ENCODE results near the gene QSOX1.

The QSOX1 gene

DNA sequence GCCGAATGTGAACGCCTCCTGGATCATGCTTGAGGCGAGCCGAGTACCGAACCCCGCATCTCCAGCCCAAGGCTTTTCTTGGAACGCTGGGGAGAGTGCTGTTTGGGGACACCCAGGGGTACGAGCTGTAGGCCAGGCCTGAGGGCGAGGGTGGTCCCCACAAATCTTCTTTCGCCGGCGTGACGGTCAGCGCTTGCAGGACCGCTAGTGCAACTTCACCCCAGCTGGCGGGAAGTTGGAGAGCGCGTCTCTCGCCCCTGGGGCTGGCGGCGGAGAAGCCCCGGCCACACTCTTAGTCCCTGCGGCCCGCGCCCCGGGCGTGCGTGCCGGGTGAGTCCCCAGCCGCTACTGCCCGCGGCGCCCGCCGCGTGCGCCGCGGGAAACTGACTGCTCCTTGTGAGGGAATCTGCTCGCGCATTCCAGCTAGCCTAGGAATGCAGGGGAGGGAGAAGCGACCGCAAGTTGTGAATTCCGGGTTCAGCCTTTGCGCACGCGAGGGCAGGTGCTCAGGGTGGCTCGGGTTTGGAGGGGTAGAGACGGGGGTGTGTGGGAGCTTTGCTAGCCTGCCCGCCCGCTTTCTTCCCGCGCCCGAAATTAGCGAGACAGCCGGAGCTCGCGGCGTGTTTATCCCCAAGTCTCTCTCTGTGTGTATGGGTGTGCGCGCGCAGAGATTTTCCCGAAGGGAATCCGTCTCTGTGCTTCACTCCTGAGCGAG is 76.3 kb downstream of the QSOX1 start:
- TF ChIP-seq, protein P1, sequence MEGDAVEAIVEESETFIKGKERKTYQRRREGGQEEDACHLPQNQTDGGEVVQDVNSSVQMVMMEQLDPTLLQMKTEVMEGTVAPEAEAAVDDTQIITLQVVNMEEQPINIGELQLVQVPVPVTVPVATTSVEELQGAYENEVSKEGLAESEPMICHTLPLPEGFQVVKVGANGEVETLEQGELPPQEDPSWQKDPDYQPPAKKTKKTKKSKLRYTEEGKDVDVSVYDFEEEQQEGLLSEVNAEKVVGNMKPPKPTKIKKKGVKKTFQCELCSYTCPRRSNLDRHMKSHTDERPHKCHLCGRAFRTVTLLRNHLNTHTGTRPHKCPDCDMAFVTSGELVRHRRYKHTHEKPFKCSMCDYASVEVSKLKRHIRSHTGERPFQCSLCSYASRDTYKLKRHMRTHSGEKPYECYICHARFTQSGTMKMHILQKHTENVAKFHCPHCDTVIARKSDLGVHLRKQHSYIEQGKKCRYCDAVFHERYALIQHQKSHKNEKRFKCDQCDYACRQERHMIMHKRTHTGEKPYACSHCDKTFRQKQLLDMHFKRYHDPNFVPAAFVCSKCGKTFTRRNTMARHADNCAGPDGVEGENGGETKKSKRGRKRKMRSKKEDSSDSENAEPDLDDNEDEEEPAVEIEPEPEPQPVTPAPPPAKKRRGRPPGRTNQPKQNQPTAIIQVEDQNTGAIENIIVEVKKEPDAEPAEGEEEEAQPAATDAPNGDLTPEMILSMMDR (IDR thresholded peaks at IDR 0.05; ENCODE audit: control insufficient read depth, insufficient read depth, low read depth, low read length, missing control alignments), result no peak
- H3K4me3 ChIP-seq (ENCODE audit: control insufficient read depth, low read depth, low read length), result peak overlapping the region; percentile 36
- no peak for DNase-seq (ENCODE audit: low read depth)

DNA sequence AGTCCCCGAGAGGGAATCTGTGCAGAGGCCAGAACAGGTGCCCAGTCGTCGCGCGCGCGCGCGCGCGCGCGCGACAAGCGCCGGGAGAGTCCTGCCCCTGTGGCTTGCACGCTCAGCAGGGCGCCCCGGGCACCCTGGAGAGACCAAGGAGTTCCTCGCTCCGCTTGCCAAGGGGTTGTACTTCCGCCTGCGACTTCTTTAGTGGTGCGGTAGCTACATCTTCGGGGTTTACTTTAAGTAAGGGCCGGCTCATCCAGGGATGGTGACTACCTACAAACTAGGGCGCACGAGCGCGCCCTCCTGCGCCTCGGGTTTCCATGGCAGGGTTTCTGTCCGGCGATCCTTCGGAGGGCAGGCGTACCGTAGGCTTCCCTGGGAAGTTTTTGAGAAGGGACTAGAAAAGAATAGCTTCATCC is 76.8 kb downstream of the QSOX1 start:
- peak overlapping the region; percentile 36 for H3K4me3 ChIP-seq (ENCODE audit: control insufficient read depth, low read depth, low read length)
- TF ChIP-seq, protein P1 (IDR thresholded peaks at IDR 0.05; ENCODE audit: control insufficient read depth, insufficient read depth, low read depth, low read length, missing control alignments), result no peak
- no peak for DNase-seq (ENCODE audit: low read depth)

DNA sequence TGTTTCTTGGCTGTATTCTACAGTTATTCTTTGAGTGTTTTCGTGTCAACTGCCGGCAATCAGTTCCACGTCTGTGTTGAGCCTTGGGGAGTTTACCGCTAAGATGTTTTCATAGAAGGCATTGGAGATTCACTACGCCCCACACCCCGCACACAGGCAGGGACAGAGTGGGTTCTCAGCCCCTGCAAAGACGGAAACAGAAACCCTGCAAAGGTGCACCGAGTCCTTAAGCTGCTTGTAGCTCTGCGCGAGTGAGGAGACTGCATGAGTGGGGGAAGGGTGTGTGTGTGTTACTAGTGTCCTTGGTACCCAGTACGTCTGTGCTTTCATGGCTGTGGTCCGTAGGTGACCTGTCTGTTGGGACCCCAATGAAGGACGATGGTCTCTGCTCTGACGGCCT is 77.3 kb downstream of the QSOX1 start:
- H3K4me3 ChIP-seq (ENCODE audit: control insufficient read depth, low read depth, low read length), result no peak overlapping the region
- TF ChIP-seq, protein P1 (IDR thresholded peaks at IDR 0.05; ENCODE audit: control insufficient read depth, insufficient read depth, low read depth, low read length, missing control alignments), result no peak
- no peak for DNase-seq (ENCODE audit: low read depth)

DNA sequence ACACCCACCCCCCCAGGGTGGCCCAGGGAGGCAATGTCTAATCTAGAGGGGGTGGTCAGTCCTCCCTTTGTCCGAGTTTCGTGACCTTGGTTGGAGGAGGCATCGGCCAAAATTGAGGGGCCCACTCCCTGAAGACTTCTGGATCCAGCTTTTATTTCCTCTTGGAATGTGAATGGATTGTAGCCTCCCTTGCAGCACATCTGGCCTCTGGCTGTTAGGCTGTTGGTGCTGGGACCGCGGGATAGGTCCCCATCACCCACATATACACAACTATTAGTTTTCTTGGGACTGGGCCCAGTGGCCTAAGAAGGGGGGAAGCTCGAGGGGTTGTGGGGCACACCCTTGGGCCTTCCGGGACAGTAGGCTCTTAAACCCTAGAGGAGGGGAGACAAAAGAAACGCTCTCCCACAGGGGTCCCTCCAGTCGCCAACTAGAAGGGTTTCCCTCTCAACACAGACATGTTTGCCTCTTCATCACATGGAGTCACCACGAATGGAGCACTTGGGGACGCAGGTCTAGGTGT is 77.9 kb downstream of the QSOX1 start:
- TF ChIP-seq, protein P1 (IDR thresholded peaks at IDR 0.05; ENCODE audit: control insufficient read depth, insufficient read depth, low read depth, low read length, missing control alignments), result no peak
- no peak overlapping the region for H3K4me3 ChIP-seq (ENCODE audit: control insufficient read depth, low read depth, low read length)
- DNase-seq (ENCODE audit: low read depth), result no peak

DNA sequence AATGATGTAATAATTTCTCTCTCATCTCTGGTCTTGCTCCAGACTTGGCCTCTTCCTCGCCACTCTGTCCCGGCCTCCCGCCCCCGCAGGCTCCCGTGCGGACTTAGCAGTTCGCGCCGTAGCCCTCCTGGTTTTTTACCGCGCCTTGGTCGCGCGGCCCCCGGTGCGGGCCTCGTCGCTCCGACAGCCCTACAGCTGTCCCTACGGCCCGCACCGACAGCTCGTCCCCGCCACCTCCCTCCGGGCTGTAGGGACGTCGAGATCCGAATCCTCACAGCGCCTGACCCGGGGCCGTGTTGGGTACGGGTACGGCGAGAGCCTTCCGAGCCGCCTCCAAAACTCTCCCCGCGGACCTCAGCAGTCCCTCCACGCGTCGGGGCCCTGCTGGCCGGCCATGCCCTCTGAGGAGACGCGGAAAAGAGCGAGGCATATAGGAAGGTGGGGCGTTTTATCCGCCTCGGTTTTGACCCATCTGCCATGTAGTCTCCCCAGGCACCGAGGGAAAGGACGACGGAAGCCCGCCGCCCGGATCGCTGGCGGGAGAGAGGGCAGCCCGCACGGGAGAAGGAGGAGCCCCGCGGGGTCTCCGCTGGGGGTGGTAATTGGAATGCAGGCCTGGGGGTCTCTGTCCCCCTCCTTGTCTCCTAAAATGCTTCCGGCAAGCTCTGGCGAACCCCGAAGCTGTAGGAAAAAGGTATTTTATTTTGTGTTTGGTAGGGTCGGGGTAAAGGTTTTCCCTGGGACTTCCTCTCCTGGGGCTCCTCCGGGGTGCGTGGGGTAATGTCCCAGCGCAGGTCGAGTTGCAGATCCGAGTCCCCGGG is 78.7 kb downstream of the QSOX1 start:
- TF ChIP-seq, protein P1 (IDR thresholded peaks at IDR 0.05; ENCODE audit: control insufficient read depth, insufficient read depth, low read depth, low read length, missing control alignments), result no peak
- H3K4me3 ChIP-seq (ENCODE audit: control insufficient read depth, low read depth, low read length), result no peak overlapping the region
- no peak for DNase-seq (ENCODE audit: low read depth)

DNA sequence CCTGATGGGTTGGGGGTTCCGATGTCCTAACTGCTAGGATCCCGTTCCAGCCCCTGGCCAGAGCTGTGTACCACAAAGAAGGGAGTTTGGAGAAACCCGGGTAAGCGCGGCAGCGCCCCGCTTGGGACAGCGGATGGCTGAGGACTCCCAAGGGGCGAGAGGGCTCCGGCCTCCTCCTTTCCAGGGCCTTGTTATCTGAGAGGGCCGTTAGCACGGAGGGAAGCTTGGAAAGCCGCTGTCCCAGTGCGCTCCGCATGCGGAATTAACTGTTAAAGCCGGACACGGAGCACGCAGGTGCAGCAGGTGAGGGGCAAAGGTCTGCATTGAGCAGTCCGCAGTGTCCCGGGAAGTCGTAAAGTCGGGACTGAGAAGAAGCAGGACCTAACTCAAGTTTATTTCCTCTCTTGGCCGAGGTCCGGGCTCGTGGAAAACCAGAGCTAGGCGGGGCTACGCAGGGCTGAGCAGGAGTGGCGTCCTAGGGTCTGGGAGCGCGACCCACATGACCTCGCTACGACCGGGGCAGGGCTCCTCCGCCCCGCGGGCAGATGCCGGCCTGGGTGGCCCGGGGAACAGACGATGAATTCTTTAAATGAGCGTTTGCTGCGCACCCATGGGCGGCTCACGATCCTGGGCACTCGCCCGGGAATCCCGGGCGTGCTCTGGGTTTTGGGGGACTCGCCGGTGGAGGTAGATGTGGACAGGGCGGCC is 79.9 kb downstream of the QSOX1 start:
- no peak for DNase-seq (ENCODE audit: low read depth)
- TF ChIP-seq, protein P1 (IDR thresholded peaks at IDR 0.05; ENCODE audit: control insufficient read depth, insufficient read depth, low read depth, low read length, missing control alignments), result no peak
- H3K4me3 ChIP-seq (ENCODE audit: control insufficient read depth, low read depth, low read length), result no peak overlapping the region

Measured in AG09309 (cell line).